PFSK-1 (cell line): Measurements from ENCODE around the gene DIS3.

Source experiments
- FOXP2 ChIP-seq: optimal IDR thresholded peaks from 2 replicates; pipeline ENCODE3; 2011; ENCODE audit warnings: borderline replicate concordance, control low read depth, inconsistent platforms; ENCODE audit not compliant: insufficient read depth; ENCODE audit errors: extremely low read length, extremely low read depth
- POLR2AphosphoS5 ChIP-seq: IDR thresholded peaks from 2 replicates; pipeline ENCODE4 v1.6.1; 2012; ENCODE audit warnings: low read depth, mild to moderate bottlenecking, control low read depth, low read length, moderate library complexity
- SIN3A ChIP-seq: IDR thresholded peaks from 2 replicates; pipeline ENCODE4 v1.6.1; 2012; ENCODE audit warnings: mild to moderate bottlenecking, low read length, moderate library complexity, borderline replicate concordance; ENCODE audit not compliant: insufficient read depth
- TAF1 ChIP-seq: IDR thresholded peaks from 2 replicates; pipeline ENCODE4 v1.6.1; 2012; ENCODE audit warnings: low read length, control low read depth, borderline replicate concordance; ENCODE audit not compliant: insufficient read depth
- TF ChIP-seq, protein P1 (sequence below), 2 experiments: IDR thresholded peaks; 2 replicates each; pipeline versions ENCODE4 v1.6.1 to v1.8.0; 2011 to 2012; ENCODE audit warnings: low read depth in 2 of 2, low read length in 2 of 2, control low read depth in 1 of 2, inconsistent platforms in 1 of 2, mild to moderate bottlenecking in 1 of 2, moderate library complexity in 1 of 2; ENCODE audit not compliant: insufficient read depth in 1 of 2

DNA sequence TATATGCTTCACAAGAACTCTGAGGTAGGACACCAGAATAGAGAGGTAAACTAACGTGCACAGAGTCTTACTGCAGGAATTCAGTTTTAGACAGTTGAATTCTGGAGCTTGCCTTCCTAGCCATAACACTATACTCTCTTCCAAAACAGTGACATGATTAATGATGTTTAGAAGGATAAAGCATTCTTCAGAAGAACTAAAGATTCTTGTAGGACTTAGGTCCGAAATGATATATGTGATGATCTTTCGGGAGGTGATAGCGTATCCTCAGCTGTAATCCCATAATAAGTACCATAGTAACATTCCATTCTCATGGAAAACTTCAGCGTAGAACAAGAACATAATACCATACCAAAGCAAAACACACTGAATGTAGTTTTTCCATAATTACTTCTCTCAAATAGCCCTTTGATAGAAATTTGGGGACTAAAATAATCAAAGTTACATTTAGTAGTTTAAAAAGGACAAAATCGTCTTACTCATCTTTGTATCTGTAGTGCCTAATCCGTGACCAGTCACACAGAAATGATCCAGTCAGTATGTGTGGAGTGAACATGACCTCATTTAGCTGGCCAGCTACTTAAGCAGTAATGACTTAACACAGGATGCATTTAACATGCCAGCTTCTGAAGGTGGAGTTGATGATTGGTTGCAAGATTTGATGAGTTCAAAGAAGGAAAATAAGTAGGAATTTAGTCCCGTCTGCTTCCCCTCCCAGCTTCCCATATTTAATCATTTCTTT is 38.6 kb upstream of the DIS3 start:
- no peak for TF ChIP-seq TAF1
- TF ChIP-seq POLR2AphosphoS5: no peak
- no peak for TF ChIP-seq SIN3A
- TF ChIP-seq, protein P1, sequence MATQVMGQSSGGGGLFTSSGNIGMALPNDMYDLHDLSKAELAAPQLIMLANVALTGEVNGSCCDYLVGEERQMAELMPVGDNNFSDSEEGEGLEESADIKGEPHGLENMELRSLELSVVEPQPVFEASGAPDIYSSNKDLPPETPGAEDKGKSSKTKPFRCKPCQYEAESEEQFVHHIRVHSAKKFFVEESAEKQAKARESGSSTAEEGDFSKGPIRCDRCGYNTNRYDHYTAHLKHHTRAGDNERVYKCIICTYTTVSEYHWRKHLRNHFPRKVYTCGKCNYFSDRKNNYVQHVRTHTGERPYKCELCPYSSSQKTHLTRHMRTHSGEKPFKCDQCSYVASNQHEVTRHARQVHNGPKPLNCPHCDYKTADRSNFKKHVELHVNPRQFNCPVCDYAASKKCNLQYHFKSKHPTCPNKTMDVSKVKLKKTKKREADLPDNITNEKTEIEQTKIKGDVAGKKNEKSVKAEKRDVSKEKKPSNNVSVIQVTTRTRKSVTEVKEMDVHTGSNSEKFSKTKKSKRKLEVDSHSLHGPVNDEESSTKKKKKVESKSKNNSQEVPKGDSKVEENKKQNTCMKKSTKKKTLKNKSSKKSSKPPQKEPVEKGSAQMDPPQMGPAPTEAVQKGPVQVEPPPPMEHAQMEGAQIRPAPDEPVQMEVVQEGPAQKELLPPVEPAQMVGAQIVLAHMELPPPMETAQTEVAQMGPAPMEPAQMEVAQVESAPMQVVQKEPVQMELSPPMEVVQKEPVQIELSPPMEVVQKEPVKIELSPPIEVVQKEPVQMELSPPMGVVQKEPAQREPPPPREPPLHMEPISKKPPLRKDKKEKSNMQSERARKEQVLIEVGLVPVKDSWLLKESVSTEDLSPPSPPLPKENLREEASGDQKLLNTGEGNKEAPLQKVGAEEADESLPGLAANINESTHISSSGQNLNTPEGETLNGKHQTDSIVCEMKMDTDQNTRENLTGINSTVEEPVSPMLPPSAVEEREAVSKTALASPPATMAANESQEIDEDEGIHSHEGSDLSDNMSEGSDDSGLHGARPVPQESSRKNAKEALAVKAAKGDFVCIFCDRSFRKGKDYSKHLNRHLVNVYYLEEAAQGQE (IDR thresholded peaks at IDR 0.05; ENCODE audit: insufficient read depth in 1 of 2, low read depth in 2 of 2, low read length in 2 of 2): no peak
- no peak for TF ChIP-seq FOXP2
